ENCODE data around the gene TACC2.

The TACC2 gene

DNA sequence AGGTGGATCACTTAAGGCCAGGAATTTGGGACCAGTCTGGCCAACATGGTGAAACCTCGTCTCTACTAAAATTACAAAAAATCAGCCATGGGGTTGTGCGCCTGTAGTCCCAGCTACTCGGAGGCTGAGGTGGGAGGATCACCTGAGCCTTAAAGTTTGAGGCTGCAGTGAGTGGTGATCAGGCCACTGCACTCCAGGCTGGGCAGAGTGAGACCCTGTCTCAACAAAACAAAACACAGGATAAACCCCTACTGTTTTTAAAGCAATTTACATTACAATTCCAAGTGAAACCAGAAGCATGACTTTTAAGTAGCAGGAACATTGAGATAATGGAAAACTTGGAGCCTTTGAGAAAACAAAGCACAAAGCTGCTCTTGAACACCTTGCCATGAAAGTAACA, 189.7 kb downstream of the TACC2 start:
- Histone ChIP-seq H3K9me2 (ENCODE audit: low read depth, low read length) (no peaks in the 10 kb centered on the region), H3K4me2 (ENCODE audit: low read length) (no peak overlapping the region)

DNA sequence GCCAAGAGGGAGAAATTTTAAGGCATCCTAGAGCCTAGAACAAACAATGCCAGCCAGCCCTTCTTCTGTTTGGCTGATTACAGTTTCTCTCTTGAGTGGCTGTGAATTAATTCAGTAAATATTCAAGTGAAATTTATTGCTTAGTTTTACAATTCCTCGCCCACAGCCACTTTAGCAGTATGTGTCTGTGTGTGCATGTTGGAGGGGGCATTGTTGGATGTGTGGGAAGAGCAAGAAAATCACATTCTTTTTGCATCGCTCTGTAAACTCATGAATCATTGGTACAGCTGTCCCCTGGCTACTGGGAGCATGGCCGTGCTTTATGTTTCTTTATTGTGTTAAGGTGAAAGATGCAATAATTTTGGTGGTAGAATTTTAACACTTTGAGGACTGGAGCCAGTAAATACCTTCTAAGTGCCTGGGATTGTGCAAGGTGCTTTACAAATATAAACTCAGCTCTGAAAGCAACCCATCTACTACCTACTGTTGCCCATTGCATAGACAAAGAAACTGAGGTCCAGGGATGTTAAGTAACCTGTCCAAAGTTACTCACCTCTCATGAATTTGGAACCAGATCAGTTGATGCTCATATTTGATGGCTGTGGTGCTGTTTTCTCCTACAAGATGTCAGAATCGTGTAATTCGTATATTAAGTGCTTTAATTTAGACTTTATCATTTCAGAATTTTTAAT, 192.2 kb downstream of the TACC2 start:
- Histone ChIP-seq H3K4me3 (ENCODE audit: low read depth, low read length, poor library complexity, severe bottlenecking) (no peak overlapping the region), H4K20me1 (ENCODE audit: insufficient read depth, low read length) (no peaks in the 10 kb centered on the region), H3K27me3 (ENCODE audit: insufficient read depth, low read length) (no peaks in the 10 kb centered on the region), H3K4me2 (ENCODE audit: low read length) (no peak overlapping the region), H2AFZ (ENCODE audit: low read length) (no peak overlapping the region), H3K27ac (ENCODE audit: low read depth, low read length, poor library complexity, severe bottlenecking) (no peak overlapping the region), H3K79me2 (ENCODE audit: insufficient read depth, low read length) (no peaks in the 10 kb centered on the region), H3K4me1 (ENCODE audit: insufficient read depth, low read length, severe bottlenecking) (no peaks in the 10 kb centered on the region), H3K9me3 (ENCODE audit: low read length) (no peaks in the 10 kb centered on the region), H3F3A (ENCODE audit: insufficient read depth, low read length) (no peaks in the 10 kb centered on the region), H3K36me3 (ENCODE audit: insufficient read depth, low read length) (no peaks in the 10 kb centered on the region), H3K9me2 (ENCODE audit: low read depth, low read length) (no peaks in the 10 kb centered on the region), H3K9ac (ENCODE audit: low read length) (no peak overlapping the region)
- TF ChIP-seq EZH2 (IDR thresholded peaks at IDR 0.05; ENCODE audit: borderline replicate concordance, low read length) = no peak
- TF ChIP-seq, protein P1, sequence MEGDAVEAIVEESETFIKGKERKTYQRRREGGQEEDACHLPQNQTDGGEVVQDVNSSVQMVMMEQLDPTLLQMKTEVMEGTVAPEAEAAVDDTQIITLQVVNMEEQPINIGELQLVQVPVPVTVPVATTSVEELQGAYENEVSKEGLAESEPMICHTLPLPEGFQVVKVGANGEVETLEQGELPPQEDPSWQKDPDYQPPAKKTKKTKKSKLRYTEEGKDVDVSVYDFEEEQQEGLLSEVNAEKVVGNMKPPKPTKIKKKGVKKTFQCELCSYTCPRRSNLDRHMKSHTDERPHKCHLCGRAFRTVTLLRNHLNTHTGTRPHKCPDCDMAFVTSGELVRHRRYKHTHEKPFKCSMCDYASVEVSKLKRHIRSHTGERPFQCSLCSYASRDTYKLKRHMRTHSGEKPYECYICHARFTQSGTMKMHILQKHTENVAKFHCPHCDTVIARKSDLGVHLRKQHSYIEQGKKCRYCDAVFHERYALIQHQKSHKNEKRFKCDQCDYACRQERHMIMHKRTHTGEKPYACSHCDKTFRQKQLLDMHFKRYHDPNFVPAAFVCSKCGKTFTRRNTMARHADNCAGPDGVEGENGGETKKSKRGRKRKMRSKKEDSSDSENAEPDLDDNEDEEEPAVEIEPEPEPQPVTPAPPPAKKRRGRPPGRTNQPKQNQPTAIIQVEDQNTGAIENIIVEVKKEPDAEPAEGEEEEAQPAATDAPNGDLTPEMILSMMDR (IDR thresholded peaks at IDR 0.05; ENCODE audit: low read length) = no peak

More for the DNA sequence above, 189.7 kb downstream of the TACC2 start:
- Histone ChIP-seq H3K4me1 (ENCODE audit: insufficient read depth, low read length, severe bottlenecking) (no peaks in the 10 kb centered on the region), H3K27ac (ENCODE audit: low read depth, low read length, poor library complexity, severe bottlenecking) (no peak overlapping the region), H2AFZ (ENCODE audit: low read length) (no peak overlapping the region), H3K9me3 (ENCODE audit: low read length) (no peaks in the 10 kb centered on the region), H3K9ac (ENCODE audit: low read length) (no peak overlapping the region), H3K79me2 (ENCODE audit: insufficient read depth, low read length) (no peaks in the 10 kb centered on the region), H3K4me3 (ENCODE audit: low read depth, low read length, poor library complexity, severe bottlenecking) (no peak overlapping the region), H3F3A (ENCODE audit: insufficient read depth, low read length) (no peaks in the 10 kb centered on the region), H3K36me3 (ENCODE audit: insufficient read depth, low read length) (no peaks in the 10 kb centered on the region), H4K20me1 (ENCODE audit: insufficient read depth, low read length) (no peaks in the 10 kb centered on the region), H3K27me3 (ENCODE audit: insufficient read depth, low read length) (no peaks in the 10 kb centered on the region)
- TF ChIP-seq, protein P1 (IDR thresholded peaks at IDR 0.05; ENCODE audit: low read length) = no peak
- TF ChIP-seq EZH2 (IDR thresholded peaks at IDR 0.05; ENCODE audit: borderline replicate concordance, low read length) = no peak

DNA sequence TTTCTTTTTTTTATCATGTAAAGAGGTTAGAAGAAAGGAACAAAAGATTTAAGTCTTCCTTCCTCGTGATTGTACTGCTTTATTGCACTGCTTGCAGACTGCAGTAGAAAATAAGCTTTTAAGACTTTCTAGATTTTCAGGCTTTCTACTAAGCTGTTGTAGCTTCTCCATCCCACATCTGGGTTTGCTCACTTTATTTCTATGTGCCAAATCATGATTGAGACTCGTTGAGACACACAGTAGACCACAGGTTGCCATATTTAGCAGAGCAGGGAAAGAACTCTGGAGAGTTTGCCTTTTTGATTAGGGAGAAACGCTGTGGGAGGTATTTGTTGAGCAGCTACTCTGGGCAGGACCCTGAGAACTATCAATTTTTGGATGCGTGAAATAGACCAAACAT, 192.9 kb downstream of the TACC2 start:
- no peak overlapping the region for H3K27ac ChIP-seq (ENCODE audit: low read depth, low read length, poor library complexity, severe bottlenecking)
- no peaks in the 10 kb centered on the region for H3K4me1 ChIP-seq (ENCODE audit: insufficient read depth, low read length, severe bottlenecking)
- TF ChIP-seq EZH2 (IDR thresholded peaks at IDR 0.05; ENCODE audit: borderline replicate concordance, low read length) = no peak
- TF ChIP-seq, protein P1 (IDR thresholded peaks at IDR 0.05; ENCODE audit: low read length) = no peak
- no peak overlapping the region for H3K9ac ChIP-seq (ENCODE audit: low read length)
- no peaks in the 10 kb centered on the region for H3K36me3 ChIP-seq (ENCODE audit: insufficient read depth, low read length)
- 0 out of 2 replicates have a peak, but pooled peaks cover 2% of the 10 kb centered on the region for H3K27me3 ChIP-seq (ENCODE audit: insufficient read depth, low read length)
- H3F3A ChIP-seq (ENCODE audit: insufficient read depth, low read length) = no peaks in the 10 kb centered on the region
- no peak overlapping the region for H2AFZ ChIP-seq (ENCODE audit: low read length)
- no peaks in the 10 kb centered on the region for H4K20me1 ChIP-seq (ENCODE audit: insufficient read depth, low read length)
- H3K9me2 ChIP-seq (ENCODE audit: low read depth, low read length) = no peaks in the 10 kb centered on the region
- no peak overlapping the region for H3K4me2 ChIP-seq (ENCODE audit: low read length)
- H3K79me2 ChIP-seq (ENCODE audit: insufficient read depth, low read length) = no peaks in the 10 kb centered on the region
- H3K4me3 ChIP-seq (ENCODE audit: low read depth, low read length, poor library complexity, severe bottlenecking) = no peak overlapping the region
- no peaks in the 10 kb centered on the region for H3K9me3 ChIP-seq (ENCODE audit: low read length)
